Measurements from ENCODE around the gene ROCK2. TPM values are rescaled to one million over a fixed set of nuclear protein-coding genes. Genes with fewer than 3 reads are reported as not detected.

The ROCK2 gene
- polyA plus RNA-seq, 1 donor (not counting 4 experiments of a cell fraction or from before 2014, with no cell fraction given), result 12.6 TPM

DNA sequence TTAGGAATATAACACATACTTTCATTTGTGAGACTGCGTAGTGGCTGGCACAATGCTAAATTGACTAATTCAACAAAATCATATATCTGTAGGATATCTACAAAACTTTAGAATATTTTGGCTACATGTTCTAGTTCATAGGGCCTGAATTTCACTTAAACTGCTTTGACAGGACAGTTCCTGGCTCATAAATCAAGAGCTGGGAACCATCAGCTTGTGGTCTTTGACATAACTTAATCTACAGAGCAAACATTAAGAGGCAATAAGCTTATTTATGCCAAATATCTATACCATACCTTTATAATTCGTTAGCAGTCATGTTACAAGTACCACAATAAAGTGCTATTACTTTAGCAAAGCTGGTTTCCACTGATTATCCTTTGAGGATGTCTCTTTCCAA lies 83.5 kb downstream of the ROCK2 start:
- H2AFZ ChIP-seq (ENCODE audit: control insufficient read depth, low read length), result no peak overlapping the region
- H3K79me2 ChIP-seq (ENCODE audit: control insufficient read depth, insufficient read depth, low read length), result peaks cover 14% of the 10 kb centered on the region
- H3K36me3 ChIP-seq (ENCODE audit: control insufficient read depth in 2 of 2, extremely low read depth in 1 of 2, insufficient read depth in 2 of 2, low read length in 2 of 2), result peaks cover 0 to 2% of the 10 kb centered on the region in 2 experiments
- FAIRE-seq (no peak), DNase-seq (ENCODE audit: low read depth, low spot score) (no peak)
- H3K9me3 ChIP-seq (ENCODE audit: control insufficient read depth, low read depth, low read length), result no peaks in the 10 kb centered on the region
- no peak overlapping the region for H3K4me2 ChIP-seq (ENCODE audit: control insufficient read depth, extremely low read depth, insufficient read depth, low read depth, low read length)
- no peaks in the 10 kb centered on the region for H4K20me1 ChIP-seq (ENCODE audit: control insufficient read depth, extremely low read depth, insufficient read depth, low read length)
- no peak overlapping the region for H3K27ac ChIP-seq (ENCODE audit: control insufficient read depth, insufficient read depth, low read length)
- no peaks in the 10 kb centered on the region for H3K4me1 ChIP-seq (ENCODE audit: control insufficient read depth, extremely low read depth, insufficient read depth, low read length)
- H3K27me3 ChIP-seq (ENCODE audit: control insufficient read depth, extremely low read depth, insufficient read depth, low read length), result no peaks in the 10 kb centered on the region
- dilution Hi-C loops (cut with MboI; ENCODE audit: extremely low pct_ligation_motif_present, low sequenced_read_pairs), result no loop called here
- TF ChIP-seq, protein P1, sequence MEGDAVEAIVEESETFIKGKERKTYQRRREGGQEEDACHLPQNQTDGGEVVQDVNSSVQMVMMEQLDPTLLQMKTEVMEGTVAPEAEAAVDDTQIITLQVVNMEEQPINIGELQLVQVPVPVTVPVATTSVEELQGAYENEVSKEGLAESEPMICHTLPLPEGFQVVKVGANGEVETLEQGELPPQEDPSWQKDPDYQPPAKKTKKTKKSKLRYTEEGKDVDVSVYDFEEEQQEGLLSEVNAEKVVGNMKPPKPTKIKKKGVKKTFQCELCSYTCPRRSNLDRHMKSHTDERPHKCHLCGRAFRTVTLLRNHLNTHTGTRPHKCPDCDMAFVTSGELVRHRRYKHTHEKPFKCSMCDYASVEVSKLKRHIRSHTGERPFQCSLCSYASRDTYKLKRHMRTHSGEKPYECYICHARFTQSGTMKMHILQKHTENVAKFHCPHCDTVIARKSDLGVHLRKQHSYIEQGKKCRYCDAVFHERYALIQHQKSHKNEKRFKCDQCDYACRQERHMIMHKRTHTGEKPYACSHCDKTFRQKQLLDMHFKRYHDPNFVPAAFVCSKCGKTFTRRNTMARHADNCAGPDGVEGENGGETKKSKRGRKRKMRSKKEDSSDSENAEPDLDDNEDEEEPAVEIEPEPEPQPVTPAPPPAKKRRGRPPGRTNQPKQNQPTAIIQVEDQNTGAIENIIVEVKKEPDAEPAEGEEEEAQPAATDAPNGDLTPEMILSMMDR (optimal IDR thresholded peaks at IDR 0.05 in 1 of 3, IDR thresholded peaks at IDR 0.05 in 1 of 3, conservative IDR thresholded peaks at IDR 0.05 in 1 of 3; ENCODE audit: extremely low read depth in 1 of 3, insufficient read depth in 2 of 3, low read length in 3 of 3), result no peak
- no peak for TF ChIP-seq EZH2 (IDR thresholded peaks at IDR 0.05; ENCODE audit: low read length)
- no peak overlapping the region for H3K4me3 ChIP-seq (ENCODE audit: control insufficient read depth in 2 of 3, extremely low read depth in 1 of 3, insufficient read depth in 2 of 3, low read depth in 1 of 3, low read length in 3 of 3)
- H3K9me1 ChIP-seq (ENCODE audit: control insufficient read depth, extremely low read depth, insufficient read depth, low read length), result no peaks in the 10 kb centered on the region
- no peak overlapping the region for H3K9ac ChIP-seq (ENCODE audit: control insufficient read depth, extremely low read depth, insufficient read depth, low read length)

DNA sequence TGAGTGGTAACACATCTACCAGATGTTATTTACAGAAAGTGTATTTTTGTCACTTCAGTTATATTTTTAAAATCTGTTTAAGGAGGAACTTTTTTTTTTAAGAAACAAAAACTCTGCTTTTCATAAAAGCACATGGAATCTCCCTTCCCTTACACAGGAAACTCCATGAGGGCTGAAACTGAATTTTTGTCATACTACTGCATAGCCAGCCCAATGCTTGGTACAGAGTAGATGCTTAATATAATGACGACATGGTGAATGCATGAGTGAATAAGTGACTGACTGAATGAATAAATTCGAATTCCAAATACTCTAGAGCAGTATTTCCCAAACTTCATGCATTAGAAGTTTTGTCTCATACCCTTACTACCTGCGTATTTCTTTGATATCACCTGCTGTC lies 86.5 kb downstream of the ROCK2 start:
- Histone ChIP-seq H3K4me1 (ENCODE audit: control insufficient read depth, extremely low read depth, insufficient read depth, low read length) (no peaks in the 10 kb centered on the region), H4K20me1 (ENCODE audit: control insufficient read depth, extremely low read depth, insufficient read depth, low read length) (no peaks in the 10 kb centered on the region), H3K9ac (ENCODE audit: control insufficient read depth, extremely low read depth, insufficient read depth, low read length) (no peak overlapping the region), H3K9me3 (ENCODE audit: control insufficient read depth, low read depth, low read length) (no peaks in the 10 kb centered on the region), H3K27me3 (ENCODE audit: control insufficient read depth, extremely low read depth, insufficient read depth, low read length) (no peaks in the 10 kb centered on the region), H3K27ac (ENCODE audit: control insufficient read depth, insufficient read depth, low read length) (no peak overlapping the region), H2AFZ (ENCODE audit: control insufficient read depth, low read length) (no peak overlapping the region), H3K79me2 (ENCODE audit: control insufficient read depth, insufficient read depth, low read length) (peaks cover 11% of the 10 kb centered on the region), H3K36me3 (ENCODE audit: control insufficient read depth in 2 of 2, extremely low read depth in 1 of 2, insufficient read depth in 2 of 2, low read length in 2 of 2) (peaks cover 0 to 2% of the 10 kb centered on the region in 2 experiments), H3K4me3 (ENCODE audit: control insufficient read depth in 2 of 3, extremely low read depth in 1 of 3, insufficient read depth in 2 of 3, low read depth in 1 of 3, low read length in 3 of 3) (no peak overlapping the region), H3K4me2 (ENCODE audit: control insufficient read depth, extremely low read depth, insufficient read depth, low read depth, low read length) (no peak overlapping the region), H3K9me1 (ENCODE audit: control insufficient read depth, extremely low read depth, insufficient read depth, low read length) (no peaks in the 10 kb centered on the region)
- dilution Hi-C loops (cut with MboI; ENCODE audit: extremely low pct_ligation_motif_present, low sequenced_read_pairs), result no loop called here
- DNase-seq (ENCODE audit: low read depth, low spot score) (no peak), FAIRE-seq (no peak)
- no peak for TF ChIP-seq EZH2 (IDR thresholded peaks at IDR 0.05; ENCODE audit: low read length)
- TF ChIP-seq, protein P1 (optimal IDR thresholded peaks at IDR 0.05 in 1 of 3, IDR thresholded peaks at IDR 0.05 in 1 of 3, conservative IDR thresholded peaks at IDR 0.05 in 1 of 3; ENCODE audit: extremely low read depth in 1 of 3, insufficient read depth in 2 of 3, low read length in 3 of 3), result no peak
